NCI-H2171 (cell line): Measurements from ENCODE around the gene STYXL1.
A peak's percentile ranks its signal among the peaks of the same experiment; 100 is the strongest.
"Not testable (repeated sequence)": the region's sequence is repeated elsewhere in the genome, so short reads cannot be mapped to it uniquely, and the experiment has no call there.

ENCODE experiments used
- DNase-seq: peaks from one replicate; lab custom pipeline; 2025; lab: John Stamatoyannopoulos, UW

Gene STYXL1, protein sequence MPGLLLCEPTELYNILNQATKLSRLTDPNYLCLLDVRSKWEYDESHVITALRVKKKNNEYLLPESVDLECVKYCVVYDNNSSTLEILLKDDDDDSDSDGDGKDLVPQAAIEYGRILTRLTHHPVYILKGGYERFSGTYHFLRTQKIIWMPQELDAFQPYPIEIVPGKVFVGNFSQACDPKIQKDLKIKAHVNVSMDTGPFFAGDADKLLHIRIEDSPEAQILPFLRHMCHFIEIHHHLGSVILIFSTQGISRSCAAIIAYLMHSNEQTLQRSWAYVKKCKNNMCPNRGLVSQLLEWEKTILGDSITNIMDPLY

GRCh38 chr7:76047811-76048667 lies at the start of gene STYXL1, which contains the start of gene MDH2:
Gene STYXL1 (minus strand): TSS chr7:76048000. CDS start chr7:76030523, 17,477 bp downstream.
Gene MDH2 (plus strand): TSS chr7:76048106. CDS start chr7:76048161, 55 bp downstream.
- peak; percentile 89 for DNase-seq

DNA sequence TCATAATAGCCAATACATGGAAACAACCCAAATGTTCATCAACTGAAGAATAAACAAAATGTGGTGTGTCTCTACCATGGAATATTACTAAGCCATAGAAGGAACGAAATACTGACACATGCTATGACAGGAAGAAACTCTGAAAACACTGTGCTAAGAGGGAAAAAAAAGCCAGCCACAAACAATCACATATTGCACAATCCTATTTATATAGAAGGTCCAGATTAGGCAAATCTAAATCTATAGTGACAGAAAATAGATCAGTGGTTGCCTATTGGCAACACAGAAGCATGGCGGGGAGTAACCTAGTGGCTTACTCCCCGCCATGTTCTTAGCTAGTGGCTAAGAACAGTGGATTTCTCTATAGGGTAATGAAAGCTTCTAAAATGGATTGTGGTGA lies 48.1 kb upstream of the STYXL1 start:
- DNase-seq: no peak

GRCh38 chr7:76094326-76094725 lies 46.5 kb upstream of the STYXL1 start:
- DNase-seq: not testable (repeated sequence)

- not testable (repeated sequence) for DNase-seq
These were observed 45.7 kb upstream of the STYXL1 start for GRCh38 chr7:76093531-76093930.

DNA sequence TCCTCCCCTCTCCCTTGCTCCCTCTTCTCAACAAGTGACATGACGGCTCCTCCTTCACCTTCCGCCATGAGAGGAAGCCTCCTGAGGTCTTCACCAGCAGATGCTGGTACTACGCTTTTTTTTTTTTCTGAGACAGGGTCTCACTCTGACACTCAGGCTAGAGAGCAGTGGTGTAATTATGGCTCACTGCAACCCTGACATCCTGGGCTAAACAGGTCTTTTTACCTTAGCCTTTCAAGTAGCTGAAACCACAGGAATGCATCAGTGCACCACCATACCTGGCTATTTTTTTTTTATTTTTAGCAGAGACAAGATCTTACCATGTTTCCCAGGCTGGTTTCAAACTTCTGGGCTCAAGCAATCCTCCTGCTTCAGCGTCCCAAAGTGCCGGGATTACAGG lies 43.7 kb upstream of the STYXL1 start:
- no peak for DNase-seq

DNA sequence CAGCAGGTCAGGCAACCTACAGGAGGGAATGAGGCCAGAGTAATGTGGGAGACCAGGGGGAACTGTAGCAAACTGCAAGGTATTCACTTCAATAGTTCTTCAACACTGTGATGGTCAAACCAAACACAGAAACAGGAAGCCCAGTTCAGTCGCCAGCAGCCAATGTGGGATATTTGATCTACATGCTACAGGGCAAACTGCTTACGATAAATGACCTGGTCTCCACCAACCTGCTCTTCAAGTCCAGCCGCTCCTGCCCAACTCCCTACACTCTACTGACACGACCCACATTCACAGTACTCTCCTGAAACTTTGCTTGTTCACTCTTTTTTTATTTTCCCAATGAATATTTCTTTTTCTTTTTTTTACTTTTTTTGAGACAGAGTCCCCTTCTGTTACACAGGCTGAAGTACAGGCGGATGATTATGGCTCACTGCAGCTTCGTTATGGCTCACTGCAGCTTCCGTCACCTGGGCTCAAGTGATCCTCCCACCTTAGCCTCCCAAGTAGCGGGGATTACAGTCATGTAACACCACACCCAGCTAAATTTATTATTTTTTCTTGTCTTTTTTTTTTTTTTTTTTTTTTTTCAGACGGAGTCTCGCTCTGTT lies 42.2 kb upstream of the STYXL1 start:
- no peak for DNase-seq

GRCh38 chr7:76087362-76087791 lies 39.6 kb upstream of the STYXL1 start:
- not testable (repeated sequence) for DNase-seq

- no peak for DNase-seq
These were observed 38.3 kb upstream of the STYXL1 start for GRCh38 chr7:76086070-76086469.

GRCh38 chr7:76084115-76084514 lies 36.3 kb upstream of the STYXL1 start:
- DNase-seq: not testable (repeated sequence)

DNA sequence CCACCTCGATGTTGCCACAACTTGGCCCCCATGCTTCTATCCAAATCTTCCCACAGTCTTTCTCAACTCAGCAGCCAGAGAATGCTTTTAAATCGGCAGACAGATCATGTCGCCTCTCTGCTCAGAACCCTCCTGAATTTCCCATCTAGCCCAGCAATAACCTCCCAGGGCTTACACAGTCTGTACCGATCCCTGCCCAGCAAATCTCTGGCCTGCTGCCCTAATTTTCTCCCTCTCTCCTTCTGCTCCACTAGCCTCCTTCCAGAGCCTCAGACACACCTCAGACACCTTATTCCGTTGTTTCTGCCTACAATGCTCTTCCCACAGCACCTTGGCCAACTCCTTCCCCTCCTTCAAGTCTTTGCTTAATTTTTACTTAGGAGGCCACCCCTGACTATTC lies 32.4 kb upstream of the STYXL1 start:
- no peak for DNase-seq

GRCh38 chr7:76077435-76077834 lies 29.6 kb upstream of the STYXL1 start:
- no peak for DNase-seq

- no peak for DNase-seq
These were observed 29.2 kb upstream of the STYXL1 start for GRCh38 chr7:76076995-76077394.

DNA sequence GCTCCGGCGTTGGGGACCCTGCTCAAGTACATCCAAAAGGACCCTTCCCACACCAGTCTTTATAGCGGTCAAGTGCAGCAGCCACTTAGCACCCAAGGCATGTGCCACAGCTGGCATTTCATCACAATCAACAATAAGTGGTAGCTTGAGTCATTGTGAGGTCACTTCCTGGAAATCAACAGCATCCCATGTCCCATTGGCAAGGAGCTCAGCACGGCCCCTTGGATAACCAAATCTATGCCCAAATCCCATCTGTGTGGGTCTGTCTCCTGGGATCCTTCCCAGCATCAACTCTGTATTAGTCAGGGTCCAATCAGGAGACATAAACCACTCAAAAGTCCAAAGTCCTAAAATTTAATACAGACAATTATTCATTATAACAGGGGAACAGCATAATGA lies 27.2 kb upstream of the STYXL1 start:
- DNase-seq: no peak

GRCh38 chr7:76074306-76074971 lies 26.6 kb upstream of the STYXL1 start:
- DNase-seq: no peak

GRCh38 chr7:76073335-76073990 lies 25.7 kb upstream of the STYXL1 start:
- DNase-seq: no peak

- no peak for DNase-seq
These were observed 24.7 kb upstream of the STYXL1 start for GRCh38 chr7:76072243-76073148.

DNA sequence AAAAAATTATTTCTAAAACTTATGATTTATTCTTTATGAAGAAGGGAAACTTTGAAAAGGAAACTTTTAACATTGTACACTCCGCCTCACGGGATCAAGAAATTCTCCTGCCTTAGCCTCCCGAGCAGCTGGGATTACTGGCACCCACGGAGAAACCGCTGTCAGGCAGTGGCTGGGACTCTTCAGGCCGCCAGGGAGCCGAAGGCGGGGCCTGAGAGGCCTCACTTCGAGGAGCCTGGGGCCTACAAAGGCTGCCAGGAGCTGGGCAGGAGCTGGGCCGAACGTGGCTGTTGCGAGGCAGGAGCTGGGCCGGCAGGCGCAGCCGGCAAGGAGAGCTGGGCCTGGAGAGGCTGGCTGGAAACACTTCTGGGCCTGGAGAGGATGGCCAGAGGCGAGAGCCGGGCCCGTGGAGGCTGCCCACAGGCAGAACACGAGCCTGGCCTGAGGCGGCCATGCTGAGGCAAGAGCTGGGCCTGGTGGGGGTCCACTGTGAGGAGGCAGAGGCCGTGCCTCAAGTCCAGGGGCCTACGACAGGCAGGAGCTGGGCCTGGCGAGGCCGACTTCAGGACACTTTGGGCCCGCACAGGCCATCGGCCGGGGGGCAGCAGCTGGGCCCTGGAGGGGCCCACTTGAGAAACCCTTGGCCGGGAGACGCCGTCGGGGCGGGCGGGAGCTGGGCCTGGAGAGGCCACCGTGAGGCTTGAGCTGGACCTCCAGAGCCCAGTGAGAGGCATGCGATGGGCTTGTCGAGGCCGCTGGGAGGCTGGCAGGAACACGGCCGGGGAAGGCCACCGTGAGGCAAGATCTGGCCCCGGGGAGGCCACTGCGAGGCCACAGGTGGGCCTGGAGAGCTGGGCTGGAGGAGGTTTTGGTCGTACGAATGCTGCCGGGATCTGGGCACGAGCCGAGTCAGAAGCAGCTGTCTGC lies 23.8 kb upstream of the STYXL1 start:
- DNase-seq: no peak

DNA sequence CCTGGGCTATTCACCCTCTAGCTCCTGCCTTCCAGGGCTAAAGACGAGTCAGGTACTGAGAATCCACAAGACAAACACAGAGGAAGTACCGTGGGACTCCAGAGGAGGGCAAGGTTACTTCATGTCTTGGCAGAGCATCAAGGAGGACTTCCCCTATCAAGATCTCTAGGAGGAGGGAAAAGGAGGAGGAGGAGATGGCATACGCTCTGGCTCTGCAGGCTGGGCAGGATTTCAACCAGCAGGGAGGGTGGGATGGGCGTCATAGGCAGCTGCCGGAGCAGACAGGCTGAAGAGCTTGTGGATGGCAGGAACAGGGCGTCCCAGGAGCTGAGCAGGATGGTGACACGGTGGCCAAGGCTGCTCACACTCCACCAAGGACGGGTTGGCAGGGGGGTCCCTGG lies 21.4 kb upstream of the STYXL1 start:
- DNase-seq: peak; percentile 12
